GM18517 (cell line): ENCODE data around the gene PRSS21.
A peak's percentile ranks its signal among the peaks of the same experiment; 100 is the strongest.

Experiments used
- ATAC-seq: cut with Tn5 transposase; IDR thresholded peaks from one replicate; pipeline ENCODE4 v1.9.1; 2021; ENCODE audit warnings: mild to moderate bottlenecking, moderate library complexity; ENCODE audit not compliant: unreplicated experiment

The PRSS21 gene, protein sequence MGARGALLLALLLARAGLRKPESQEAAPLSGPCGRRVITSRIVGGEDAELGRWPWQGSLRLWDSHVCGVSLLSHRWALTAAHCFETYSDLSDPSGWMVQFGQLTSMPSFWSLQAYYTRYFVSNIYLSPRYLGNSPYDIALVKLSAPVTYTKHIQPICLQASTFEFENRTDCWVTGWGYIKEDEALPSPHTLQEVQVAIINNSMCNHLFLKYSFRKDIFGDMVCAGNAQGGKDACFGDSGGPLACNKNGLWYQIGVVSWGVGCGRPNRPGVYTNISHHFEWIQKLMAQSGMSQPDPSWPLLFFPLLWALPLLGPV

DNA sequence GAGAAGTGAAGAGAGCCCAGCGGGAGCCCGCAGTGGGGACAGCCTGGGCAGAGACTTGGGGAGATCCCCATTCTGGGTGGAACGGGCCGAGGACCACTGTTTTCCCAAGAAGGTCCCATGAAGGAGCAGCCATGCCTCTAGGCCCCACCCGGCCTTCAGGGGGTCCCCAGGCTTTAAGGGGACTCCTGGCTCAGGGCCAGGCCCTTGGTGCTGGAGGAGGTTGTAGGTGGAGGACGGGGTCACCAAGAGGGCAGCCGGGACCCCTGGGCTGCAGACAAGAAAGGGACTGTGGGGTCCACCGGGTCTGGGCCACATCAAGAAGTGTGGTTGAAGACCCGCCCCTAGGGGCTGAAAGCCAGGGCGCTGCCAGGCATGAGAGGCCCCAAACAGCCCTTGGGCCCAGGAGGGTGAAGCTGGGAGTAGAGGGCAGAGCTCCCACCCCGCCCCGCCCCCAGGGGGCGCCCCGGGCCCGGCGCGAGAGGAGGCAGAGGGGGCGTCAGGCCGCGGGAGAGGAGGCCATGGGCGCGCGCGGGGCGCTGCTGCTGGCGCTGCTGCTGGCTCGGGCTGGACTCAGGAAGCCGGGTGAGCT lies at the start of gene PRSS21:
PRSS21 (plus strand) TSS at position 487 of the 589 bp plus-strand sequence; CDS start at position 519, 32 bp downstream.
- ATAC-seq, result no peak

DNA sequence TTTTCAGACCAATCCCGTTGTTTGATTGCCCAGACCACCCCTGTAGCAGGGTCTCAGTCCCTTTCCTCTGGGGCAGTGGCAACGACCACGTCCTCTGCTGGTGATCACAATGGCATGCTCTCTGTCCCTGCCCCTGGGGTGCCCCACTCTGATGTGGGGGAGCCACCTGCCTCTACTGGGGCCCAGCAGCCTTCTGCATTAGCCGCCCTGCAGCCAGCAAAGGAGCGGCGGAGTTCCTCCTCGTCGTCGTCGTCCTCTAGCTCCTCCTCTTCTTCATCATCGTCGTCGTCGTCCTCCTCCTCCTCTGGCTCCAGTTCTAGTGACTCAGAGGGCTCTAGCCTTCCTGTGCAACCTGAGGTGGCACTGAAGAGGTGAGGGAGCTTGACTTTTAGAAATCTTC lies 49.1 kb upstream of the PRSS21 start:
- no peak for ATAC-seq

DNA sequence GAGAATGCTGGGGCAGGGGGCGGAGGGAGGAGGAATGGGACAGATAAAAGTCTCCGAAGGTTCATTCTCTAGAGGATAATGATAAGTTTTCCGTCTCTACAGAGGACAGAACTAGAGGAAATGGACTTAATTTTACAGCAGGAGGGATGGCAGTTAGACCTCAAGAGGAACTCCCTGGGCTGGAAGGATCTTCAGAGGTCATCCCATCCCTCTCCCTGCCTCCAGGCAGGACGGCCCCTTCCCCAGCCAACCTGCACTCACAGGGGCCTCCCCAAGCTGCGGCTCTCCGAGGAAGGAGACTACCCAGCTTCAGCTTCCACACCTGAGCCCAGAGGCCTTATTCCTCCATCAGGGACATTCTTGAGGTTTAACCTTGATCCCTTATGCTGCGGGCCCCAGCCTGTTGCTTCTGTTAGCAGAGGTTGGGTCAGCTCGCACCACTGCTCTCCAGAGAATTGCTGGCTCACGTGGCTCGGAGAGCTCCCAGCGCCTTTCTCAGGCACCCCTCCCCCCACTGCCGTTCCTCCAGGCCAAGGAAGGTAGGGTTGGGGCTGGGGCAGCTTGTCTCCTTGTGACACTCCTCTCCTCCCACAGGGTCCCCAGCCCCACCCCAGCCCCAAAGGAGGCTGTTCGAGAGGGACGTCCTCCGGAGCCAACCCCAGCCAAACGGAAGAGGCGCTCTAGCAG lies 48.5 kb upstream of the PRSS21 start:
- no peak for ATAC-seq

DNA sequence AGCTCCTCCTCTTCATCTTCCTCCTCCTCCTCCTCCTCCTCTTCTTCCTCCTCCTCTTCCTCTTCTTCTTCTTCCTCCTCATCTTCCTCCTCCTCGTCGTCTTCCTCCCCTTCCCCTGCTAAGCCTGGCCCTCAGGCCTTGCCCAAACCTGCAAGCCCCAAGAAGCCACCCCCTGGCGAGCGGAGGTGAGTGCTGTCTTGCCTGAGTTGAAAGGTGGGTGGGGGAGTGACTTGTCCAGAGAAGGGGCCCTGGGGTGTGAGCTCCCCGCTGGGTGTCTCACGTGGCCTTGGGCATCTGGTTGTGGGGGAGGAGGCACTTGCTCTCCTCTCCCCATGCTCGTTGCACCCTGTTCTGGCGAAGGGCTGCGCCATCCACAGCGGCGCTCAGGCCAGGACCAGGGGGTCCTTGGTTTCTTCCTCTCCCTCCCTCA lies 47.9 kb upstream of the PRSS21 start:
- ATAC-seq, result no peak

DNA sequence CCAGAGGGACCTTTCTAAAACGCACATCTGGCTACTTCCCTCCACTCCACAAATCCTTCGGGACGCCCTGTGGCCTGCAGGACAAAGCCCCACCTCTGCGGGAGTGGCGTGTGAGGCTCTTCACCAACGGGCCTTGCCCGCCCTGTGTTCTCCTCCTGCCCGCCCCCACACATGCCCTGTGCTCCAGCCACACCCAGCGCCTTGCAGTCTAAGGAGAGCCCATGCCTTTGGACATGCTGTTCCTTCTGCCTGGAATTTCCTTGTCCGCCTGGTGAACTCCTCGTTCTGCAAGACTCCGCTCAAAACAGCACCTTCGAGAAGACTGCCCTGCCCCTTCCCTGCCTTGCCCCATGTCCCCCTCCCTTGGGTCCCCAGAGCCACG lies 47.4 kb upstream of the PRSS21 start:
- no peak for ATAC-seq

DNA sequence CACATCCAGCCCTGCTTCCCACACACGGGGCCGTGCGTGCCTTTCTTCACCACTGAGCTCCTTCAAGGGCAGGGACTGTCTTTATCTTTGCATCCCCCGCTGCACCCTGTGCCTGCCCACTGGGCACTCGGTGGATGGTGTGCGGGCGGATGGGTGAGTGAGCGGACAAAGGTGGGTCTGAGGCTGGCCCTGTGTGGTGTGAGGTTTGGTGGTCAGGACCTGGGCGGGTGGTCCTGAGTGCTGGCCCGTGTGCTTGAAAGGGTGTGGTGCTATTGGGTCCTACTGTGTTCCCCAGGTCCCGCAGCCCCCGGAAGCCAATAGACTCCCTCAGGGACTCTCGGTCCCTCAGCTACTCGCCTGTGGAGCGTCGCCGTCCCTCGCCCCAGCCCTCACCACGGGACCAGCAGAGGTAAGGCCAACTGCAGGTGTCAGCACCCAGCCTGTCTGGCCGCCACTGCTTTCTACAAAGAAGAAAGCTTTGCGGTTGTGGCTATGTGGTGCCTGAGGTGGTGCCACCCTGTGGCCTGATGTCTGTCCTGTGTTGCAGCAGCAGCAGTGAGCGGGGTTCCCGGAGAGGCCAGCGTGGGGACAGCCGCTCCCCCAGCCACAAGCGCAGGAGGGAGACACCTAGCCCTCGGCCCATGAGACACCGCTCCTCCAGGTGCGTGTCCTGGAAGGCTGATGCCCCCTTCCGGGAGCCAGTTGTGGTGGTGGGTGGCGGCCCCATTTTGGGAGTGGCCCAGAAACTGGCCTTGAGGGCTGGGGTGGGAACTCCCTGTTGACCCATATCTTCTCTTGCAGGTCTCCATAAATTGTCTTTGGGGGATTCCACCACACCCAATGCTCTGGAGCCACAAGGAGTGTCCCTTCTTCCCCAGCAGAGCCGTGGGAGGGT lies 46.7 kb upstream of the PRSS21 start:
- ATAC-seq, result no peak

DNA sequence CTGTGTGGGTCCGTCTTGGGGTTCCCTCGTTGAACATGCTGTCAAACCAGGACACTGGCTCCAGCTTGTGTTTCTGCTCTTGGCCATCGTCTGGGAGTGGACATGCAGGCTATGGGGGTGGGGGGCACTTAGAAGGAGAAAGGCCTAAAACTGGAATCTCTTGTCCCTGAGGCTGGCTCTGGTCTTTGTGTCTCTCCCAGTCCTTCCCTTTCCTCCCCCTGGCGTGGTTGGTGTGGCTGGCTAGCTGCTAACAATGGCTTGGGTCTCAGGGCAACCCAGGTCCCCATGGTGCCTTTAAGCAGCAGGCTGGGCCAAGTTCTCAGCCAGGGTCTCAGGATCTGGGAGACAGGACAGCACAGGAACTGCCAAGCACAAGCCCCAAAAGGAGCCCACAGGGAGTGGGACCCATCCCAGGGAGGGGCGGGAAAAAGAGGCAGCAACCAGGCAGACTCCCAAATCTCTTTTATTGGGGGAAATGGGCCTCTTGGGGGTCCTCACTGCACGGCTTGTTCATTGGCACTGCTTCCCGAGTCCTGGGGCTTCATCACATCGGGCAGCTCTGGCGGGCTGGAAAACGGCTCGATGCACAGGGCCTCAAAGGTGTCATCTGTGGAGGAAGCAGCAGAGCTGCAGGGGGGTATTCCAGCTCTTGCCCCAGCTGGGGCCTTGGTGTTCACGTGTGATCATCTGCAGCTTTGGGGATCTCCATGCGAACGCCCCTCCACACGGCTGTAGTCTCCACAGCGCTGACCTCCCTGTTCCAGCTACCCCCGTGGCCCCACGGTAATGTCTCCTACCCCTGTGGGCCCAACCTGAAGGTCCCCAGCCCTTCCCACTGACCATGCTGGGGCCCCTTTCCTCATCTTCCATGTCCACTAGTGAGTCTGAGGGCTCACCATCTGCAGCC lies 45.3 kb upstream of the PRSS21 start:
- ATAC-seq, result no peak

DNA sequence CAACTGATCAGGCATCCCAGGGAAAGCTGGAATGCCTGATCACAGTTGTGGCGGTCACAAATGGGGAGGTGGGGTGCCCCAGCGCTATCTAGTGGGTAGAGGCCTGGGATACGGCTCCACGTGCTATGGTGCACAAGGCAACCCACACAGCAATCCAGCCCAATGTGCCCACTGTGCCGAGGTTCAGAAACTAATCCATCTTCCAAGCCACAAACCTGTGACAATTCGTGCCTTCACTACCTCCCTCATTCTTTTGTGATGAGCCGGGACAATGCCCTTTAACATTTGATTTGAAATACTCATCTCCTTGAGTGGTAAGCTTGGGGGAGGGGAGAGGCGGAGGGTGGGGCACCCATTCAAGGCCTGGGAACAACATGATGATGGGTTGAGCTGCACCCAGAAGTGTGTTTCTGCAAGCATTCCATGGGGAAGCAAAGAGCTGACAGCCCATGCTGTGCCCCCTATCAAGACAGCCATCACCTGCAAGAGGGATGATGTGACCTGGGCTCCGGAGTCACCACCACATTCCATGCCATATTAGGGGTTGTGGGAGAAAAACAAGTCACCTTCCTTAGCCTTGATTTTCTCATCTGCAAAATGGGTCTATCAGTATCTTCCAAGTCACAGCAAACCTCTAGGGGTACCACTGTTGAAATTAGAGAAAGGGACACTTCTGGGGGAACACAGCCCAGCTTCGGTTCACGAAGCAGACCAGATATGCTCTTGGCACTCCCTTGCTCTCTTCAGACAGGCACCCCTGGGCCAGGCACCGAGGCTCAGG lies 43.7 kb upstream of the PRSS21 start:
- ATAC-seq, result no peak

DNA sequence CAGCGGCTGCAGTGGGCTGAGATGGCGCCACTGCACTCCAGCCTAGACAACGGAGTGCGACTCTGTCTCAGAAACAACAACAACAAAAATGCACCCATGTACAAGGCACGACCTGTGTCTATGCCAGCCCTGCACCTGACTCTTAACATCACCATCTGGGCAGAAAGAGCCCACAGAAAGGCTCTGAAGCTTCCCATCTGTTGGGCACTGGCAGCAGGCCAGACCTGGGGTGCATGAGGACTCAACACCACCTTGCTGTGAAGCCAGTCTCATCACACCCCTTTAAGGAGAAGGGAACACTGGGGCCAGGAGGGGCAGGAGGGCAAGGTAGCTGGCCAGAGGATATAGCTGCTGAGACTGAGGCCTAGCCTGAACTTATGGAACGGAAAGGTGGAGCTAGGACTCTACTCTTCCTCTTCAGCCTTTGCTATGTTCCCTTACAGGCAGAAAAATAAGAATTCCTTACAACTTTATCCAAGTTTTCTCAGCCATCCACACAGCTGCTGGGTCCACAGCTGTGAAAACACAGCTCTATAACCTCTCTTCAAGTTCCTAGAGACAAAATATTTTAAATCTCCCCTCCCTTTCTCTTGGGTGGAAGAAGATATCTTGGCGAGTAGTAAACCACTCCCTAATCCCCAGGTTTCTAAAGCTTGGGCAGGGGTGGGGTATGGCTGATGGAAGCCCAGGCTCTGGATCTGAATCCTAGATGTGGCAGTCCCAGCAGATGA lies 42.7 kb upstream of the PRSS21 start:
- no peak for ATAC-seq

DNA sequence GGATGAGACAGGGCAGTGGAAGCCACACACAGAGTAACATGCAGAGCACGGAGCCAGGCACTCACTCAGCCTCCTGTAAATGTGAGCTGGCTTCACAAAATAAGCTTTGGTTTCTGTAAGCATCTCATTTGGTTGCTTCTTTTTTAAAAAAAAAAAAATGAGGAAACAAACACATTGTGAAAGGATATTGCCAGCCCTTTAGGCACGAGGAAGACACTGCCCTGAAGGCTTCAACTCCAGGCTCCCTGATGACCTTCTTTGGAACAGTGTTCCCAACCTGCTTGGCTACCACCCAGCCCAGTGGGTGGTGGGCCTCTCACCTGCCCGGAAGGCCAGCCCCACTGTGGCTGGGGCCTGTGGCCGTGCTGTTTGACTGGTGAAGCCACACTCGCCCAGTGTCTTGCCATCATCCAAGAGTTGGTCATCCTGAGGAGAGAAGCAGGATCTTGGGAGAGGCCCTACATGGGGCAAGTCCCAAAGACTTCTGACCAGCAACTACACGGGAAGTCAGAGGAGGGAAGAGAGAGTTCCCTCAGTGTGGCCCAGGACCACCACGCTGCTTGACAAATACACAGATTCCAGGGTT lies 41.8 kb upstream of the PRSS21 start:
- no peak for ATAC-seq

DNA sequence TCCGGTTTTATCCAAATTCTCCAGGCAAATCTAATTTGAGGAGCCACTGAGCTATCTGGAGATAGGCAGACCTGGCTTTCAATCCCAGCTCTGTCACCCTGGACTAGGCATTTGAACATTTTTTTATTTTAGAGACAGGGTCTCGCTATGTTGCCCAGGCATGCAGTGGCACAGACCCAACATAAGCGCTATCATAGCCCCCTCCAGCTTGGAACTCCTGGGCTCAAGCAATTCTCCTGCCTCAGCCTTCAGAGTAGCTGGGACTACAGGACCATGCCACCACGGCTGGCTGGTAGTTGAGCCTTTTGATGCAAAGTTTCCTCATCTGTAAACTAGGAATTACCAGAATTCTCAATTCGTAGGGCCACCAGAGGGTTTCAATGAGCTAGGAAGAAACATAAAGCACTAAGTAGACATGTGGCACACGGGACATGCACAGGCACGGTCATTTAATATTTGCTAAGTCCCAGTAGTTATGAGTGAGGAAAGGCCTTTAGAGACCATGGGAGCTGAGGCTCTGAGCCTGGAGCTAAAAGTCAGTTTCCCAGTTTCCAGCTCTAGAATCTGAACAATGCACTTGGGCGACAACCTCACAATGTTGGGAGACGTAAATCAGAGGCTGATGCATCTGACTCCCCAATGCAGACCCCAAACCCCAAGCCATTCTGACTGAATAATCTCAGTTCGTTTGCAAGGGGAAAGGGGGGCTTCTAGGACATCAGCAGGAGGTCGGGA lies 41.1 kb upstream of the PRSS21 start:
- ATAC-seq, result no peak

DNA sequence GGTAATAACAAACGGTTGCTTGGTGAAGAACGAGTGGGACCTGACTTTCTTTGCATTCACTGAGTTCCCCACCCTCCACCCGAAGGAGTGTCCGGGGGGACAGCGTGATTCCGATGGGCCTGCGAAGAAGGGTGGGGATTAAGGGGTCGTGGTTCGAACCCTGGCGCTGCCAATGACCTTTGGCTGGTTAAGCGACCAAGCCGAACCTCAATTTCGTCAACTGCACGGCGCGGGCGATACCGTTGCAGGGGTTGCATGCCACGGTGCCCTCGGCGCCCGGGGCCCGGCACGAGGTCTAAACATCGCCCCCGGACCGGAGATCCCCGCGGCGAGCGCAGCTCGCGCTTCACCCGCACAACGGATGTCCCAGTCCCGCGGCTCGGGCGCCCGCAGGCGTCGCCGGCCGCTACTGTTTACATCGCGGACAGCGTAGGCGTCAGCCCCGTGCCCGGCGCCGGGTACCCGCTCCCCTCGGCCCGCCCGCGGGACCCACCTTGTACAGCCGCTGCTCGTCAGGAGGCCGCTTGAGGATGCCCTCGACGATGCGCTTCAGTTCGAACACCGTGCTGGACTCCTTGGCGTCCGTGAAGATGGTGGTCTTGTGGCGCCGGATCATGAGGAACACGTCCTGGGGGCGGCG lies 40.4 kb upstream of the PRSS21 start:
- ATAC-seq, result peak; percentile 24

DNA sequence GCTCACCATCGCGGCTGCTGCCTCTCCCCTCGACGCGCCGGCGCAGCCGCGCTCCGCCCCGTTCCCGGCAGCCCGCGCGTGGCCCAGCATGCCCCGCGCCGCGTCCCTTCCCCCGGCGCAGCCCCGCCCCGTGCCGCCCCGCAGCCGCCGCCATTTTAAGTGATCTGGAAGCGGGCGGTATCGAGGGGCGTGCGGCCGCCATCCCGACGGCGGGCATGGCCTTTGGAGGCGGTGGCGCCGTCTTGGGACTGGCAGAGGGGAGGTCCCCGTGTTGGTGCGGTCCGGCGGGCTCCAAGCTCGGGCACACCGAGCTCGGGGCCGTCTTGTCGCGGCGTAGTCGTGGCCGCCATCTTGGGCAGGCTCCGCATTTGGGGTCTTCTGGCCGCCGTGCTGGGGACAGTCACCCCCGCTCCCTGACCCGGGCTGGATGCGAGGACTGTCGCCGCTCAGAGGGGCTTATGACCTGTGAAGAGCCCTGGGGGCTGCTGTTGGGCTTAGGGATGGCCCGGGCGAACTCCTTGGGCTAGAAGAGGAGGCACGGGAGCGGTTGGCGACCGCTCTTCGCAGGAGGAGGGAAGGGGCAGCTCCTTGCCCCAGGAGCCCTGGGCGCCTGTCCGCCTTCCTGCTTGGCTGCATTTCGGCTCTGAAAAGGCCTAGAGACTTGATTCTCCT lies 39.7 kb upstream of the PRSS21 start, which contains the start of gene ELOB:
ELOB (minus strand) TSS at position 50 of the 672 bp plus-strand sequence; CDS start at position 9, 41 bp downstream.
- peak; percentile 67 for ATAC-seq

DNA sequence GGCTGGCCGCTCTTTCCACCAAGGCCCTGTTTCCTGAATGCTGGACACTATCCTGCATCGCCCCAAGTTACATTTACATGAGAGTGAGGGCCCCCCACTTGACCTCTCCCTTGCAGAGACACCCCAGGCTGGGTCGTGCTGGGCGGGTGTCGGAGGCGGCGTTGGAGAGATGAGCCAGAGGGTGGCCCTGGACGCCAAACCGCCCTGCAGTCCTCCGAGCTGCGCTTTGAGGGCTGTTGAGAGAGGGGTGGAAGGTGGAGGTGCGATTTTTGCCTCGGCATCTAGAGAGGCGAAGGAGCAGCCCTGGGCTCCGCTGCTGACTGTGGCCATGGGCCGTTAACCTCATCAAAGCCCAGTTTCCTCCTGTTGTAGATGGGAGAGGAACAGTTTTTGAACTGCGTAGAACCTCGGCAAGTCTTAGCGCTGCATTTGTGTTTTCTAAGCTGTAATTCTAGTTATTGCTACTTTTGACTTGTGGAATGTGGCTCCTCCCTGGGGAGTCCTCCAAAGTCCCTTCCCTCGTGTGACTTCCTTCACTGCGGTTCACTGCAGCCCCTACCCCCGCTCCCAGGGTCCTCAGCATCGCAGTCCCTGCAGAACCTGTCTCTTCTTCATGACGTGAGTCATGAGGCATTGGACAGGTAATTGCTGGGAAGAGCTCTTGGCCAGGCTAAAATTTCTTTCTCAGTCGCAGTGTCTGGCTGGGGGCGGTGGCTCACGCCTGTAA lies 39.0 kb upstream of the PRSS21 start:
- no peak for ATAC-seq

DNA sequence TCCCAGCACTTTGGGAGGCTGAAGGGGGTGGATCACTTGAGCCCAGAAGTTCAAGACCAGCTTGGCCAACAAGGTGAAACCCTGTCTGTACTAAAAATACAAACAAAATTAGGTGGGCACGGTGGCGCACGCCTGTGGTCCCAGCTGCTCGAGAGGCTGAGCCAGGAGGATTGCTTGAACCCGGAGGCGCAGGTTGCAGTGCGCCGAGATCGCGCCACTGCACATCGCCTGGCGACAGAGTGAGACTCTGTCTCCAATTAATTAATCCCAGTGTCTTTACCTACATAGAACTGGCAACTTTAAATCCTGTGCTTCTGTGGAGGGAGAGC lies 38.4 kb upstream of the PRSS21 start:
- no peak for ATAC-seq
